Mesendoderm (in vitro differentiated cells): ENCODE results near the gene SORCS2.

Source experiments
- DNase-seq: peaks from one replicate; pipeline ENCODE4 v3.0.0; 2013
- H2AK5ac ChIP-seq: 2 replicates; pipeline ENCODE4 v1.6.1; 2013; ENCODE audit warnings: low read length, inconsistent platforms
- H2BK120ac ChIP-seq: 2 replicates; pipeline ENCODE4 v1.6.1; 2013; ENCODE audit warnings: low read depth, mild to moderate bottlenecking, low read length, moderate library complexity, mixed read lengths
- H2BK15ac ChIP-seq: replicated peaks from 2 replicates; pipeline ENCODE4 v1.6.1; 2013; ENCODE audit warnings: low read depth, mild to moderate bottlenecking, moderate library complexity
- H2BK5ac ChIP-seq: 2 replicates; pipeline ENCODE4 v1.6.1; 2013; ENCODE audit warnings: low read length, inconsistent platforms
- H3K18ac ChIP-seq: 2 replicates; pipeline ENCODE4 v1.6.1; 2013; ENCODE audit warnings: mild to moderate bottlenecking, low read length, mixed read lengths
- H3K23ac ChIP-seq: one replicate; pipeline ENCODE4 v1.6.1; 2013; ENCODE audit warnings: low read length
- H3K27ac ChIP-seq: 2 replicates; pipeline ENCODE4 v1.5.1; 2013; ENCODE audit warnings: low read depth, mild to moderate bottlenecking, inconsistent platforms, low read length, moderate library complexity
- H3K27me3 ChIP-seq: 2 replicates; pipeline ENCODE4 v1.6.1; 2013; ENCODE audit warnings: low read length, control low read depth, mild to moderate bottlenecking, inconsistent platforms; ENCODE audit not compliant: insufficient read depth, poor library complexity
- H3K36me3 ChIP-seq: 2 replicates; pipeline ENCODE4 v1.6.1; 2013; ENCODE audit warnings: low read length, inconsistent platforms; ENCODE audit not compliant: control insufficient read depth, insufficient read depth
- H3K4ac ChIP-seq: one replicate; pipeline ENCODE4 v1.6.1; 2013; ENCODE audit warnings: low read depth, mild to moderate bottlenecking, low read length, moderate library complexity
- H3K4me1 ChIP-seq: 2 replicates; pipeline ENCODE4 v1.6.1; 2013; ENCODE audit warnings: low read depth, low read length, inconsistent platforms; ENCODE audit not compliant: control insufficient read depth
- H3K4me2 ChIP-seq: 2 replicates; pipeline ENCODE4 v1.6.1; 2013; ENCODE audit warnings: low read length
- H3K4me3 ChIP-seq: 2 replicates; pipeline ENCODE4 v1.5.1; 2013; ENCODE audit warnings: mild to moderate bottlenecking, low read length
- H3K56ac ChIP-seq: one replicate; pipeline ENCODE4 v1.6.1; 2013; ENCODE audit warnings: low read length
- H3K79me1 ChIP-seq: 2 replicates; pipeline ENCODE4 v1.6.1; 2013; ENCODE audit warnings: low read length, inconsistent platforms
- H3K79me2 ChIP-seq: 2 replicates; pipeline ENCODE4 v1.6.1; 2013; ENCODE audit warnings: mild to moderate bottlenecking, low read length; ENCODE audit not compliant: control insufficient read depth, insufficient read depth
- H3K9ac ChIP-seq: 2 replicates; pipeline ENCODE4 v1.6.1; 2013; ENCODE audit warnings: low read length, inconsistent platforms
- H4K5ac ChIP-seq: one replicate; pipeline ENCODE4 v1.6.1; 2013; ENCODE audit warnings: low read length
- H4K8ac ChIP-seq: one replicate; pipeline ENCODE4 v1.6.1; 2013; ENCODE audit warnings: low read depth, mild to moderate bottlenecking, control low read depth, low read length, moderate library complexity
- WGBS: extraction: QIAGEN DNeasy Blood & Tissue Kit; methylation state at CpG from one replicate; pipeline ENCODE4 v1.1.7; 2013; ENCODE audit warnings: low lambda C conversion rate, missing lambda C conversion rate; ENCODE audit not compliant: insufficient coverage; ENCODE audit errors: extremely low coverage; 5-methylcytosine and 5-hydroxymethylcytosine counted together

SORCS2 gene

DNA sequence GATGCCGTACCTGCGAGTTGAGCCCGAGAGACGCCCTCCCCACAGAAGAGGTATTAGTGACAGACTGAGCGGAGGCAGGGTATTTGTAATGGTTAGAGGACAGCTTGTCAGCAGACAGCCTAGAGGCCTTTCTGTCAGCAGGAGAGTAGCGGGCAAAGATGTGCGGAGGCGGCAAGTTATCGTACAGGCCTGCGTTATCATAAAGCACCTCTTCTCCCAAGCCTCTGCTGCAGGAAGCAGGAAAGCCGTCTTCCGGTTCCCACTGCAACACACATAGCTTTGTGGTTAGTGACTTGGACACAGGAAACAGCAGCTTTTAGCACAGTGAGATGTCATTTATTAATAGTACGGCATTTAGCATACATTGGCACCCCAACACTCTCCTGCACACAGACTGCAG, 589.0 kb downstream of the SORCS2 start:
- Histone ChIP-seq H3K56ac (no peak overlapping the region), H4K5ac (no peak overlapping the region)

DNA sequence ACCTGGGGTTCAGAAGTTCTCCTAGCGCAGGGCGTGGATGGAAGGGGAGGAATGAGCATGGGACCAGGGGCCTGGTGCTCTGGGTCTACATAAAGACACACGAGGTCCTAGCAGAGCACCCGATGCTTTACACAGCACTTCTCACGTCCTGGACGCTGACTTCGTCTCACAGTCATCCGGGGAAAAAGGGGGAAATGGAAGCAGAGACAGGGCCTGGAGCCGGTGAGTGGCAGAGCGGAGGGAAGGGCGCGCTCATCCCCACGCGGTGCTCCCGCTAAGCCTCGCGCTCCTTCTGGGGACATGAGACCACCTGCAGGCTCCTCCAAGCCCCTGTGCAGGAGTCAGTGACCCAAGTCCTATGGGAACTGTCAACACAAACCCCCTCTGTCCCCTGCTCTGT, 589.7 kb downstream of the SORCS2 start:
- no peak overlapping the region for H2AK5ac ChIP-seq
- no peak overlapping the region for H3K4me3 ChIP-seq
- no peak overlapping the region for H3K9ac ChIP-seq
- H2BK120ac ChIP-seq, result no peak overlapping the region
- H2BK5ac ChIP-seq, result no peak overlapping the region
- H3K4me1 ChIP-seq, result no peaks in the 10 kb centered on the region
- H3K36me3 ChIP-seq, result peaks cover 7% of the 10 kb centered on the region
- H3K56ac ChIP-seq, result no peak overlapping the region
- no CpG with 5 or more reads among the region's 17 CpGs for WGBS
- no peaks in the 10 kb centered on the region for H3K27me3 ChIP-seq
- H4K5ac ChIP-seq, result no peak overlapping the region
- no peak overlapping the region for H3K18ac ChIP-seq
- H3K79me2 ChIP-seq, result no peaks in the 10 kb centered on the region
- H4K8ac ChIP-seq, result no peak overlapping the region
- DNase-seq, result no peak
- no peak overlapping the region for H3K4ac ChIP-seq
- no peak overlapping the region for H2BK15ac ChIP-seq
- no peak overlapping the region for H3K27ac ChIP-seq
- no peaks in the 10 kb centered on the region for H3K79me1 ChIP-seq
- H3K23ac ChIP-seq, result no peak overlapping the region
- no peak overlapping the region for H3K4me2 ChIP-seq

More for the DNA sequence above, 589.0 kb downstream of the SORCS2 start:
- Histone ChIP-seq H3K36me3 (peaks cover 7% of the 10 kb centered on the region), H2BK15ac (no peak overlapping the region), H2AK5ac (no peak overlapping the region), H3K27me3 (no peaks in the 10 kb centered on the region), H3K27ac (no peak overlapping the region), H2BK5ac (no peak overlapping the region), H3K9ac (no peak overlapping the region), H3K79me1 (no peaks in the 10 kb centered on the region), H3K23ac (no peak overlapping the region), H3K18ac (no peak overlapping the region), H3K79me2 (no peaks in the 10 kb centered on the region), H3K4me3 (no peak overlapping the region), H4K8ac (no peak overlapping the region), H3K4ac (no peak overlapping the region), H3K4me2 (no peak overlapping the region), H3K4me1 (no peaks in the 10 kb centered on the region), H2BK120ac (no peak overlapping the region)
- no CpG with 5 or more reads among the region's 13 CpGs for WGBS
- DNase-seq, result no peak

DNA sequence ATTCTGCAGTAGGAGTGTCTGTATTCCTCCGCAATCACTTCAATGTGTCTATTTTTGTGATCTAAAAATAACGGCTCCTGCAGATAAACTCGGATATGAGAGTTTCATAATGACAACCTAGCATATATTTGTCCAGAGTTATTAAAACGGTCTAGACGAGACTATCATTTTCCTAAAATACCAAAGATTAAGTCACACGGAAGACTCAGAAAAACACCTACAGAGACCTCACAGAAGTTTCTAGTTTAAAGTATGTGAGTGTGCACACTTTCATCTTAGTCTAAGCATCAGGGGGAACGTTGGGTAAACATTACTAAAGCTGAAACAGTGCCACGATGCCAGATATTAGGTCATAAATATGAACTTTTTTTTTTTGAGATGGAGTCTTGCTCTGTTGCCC, 590.4 kb downstream of the SORCS2 start:
- WGBS, result no CpG with 5 or more reads among the region's 8 CpGs
- Histone ChIP-seq H3K4ac (no peak overlapping the region), H2BK120ac (no peak overlapping the region), H4K8ac (no peak overlapping the region), H2BK15ac (no peak overlapping the region), H2AK5ac (no peak overlapping the region), H3K4me2 (no peak overlapping the region), H3K79me2 (no peaks in the 10 kb centered on the region), H3K4me1 (no peaks in the 10 kb centered on the region), H3K18ac (no peak overlapping the region), H3K79me1 (no peaks in the 10 kb centered on the region), H3K27ac (no peak overlapping the region), H3K36me3 (peaks cover 7% of the 10 kb centered on the region), H3K4me3 (no peak overlapping the region), H2BK5ac (no peak overlapping the region), H3K9ac (no peak overlapping the region), H3K27me3 (no peaks in the 10 kb centered on the region), H4K5ac (no peak overlapping the region), H3K56ac (no peak overlapping the region), H3K23ac (no peak overlapping the region)
- DNase-seq, result no peak

DNA sequence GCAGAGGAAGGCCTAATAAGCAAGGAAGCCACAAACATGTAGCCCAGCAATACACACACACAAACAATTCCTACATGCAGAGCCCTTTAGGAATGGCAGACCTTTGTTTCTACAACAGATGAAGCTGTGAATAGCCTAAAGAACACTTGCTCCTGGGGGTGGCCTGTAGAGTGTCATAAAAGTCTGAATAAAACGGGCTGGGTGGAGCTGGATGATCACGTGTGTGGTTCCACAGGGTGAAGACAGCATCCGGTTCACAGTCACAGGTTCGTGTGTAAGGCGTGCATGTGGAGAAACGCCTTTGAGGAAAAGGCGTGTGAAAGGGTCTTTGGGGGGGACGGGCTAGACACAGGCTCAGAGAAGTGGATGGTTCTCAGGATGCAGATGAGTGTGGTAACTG, 591.2 kb downstream of the SORCS2 start:
- Histone ChIP-seq H2BK5ac (no peak overlapping the region), H3K23ac (no peak overlapping the region), H2BK120ac (no peak overlapping the region), H3K27me3 (no peaks in the 10 kb centered on the region), H3K4me3 (no peak overlapping the region), H3K4me2 (no peak overlapping the region), H4K8ac (no peak overlapping the region), H3K79me2 (no peaks in the 10 kb centered on the region), H3K9ac (no peak overlapping the region), H3K4me1 (no peaks in the 10 kb centered on the region), H3K79me1 (no peaks in the 10 kb centered on the region), H3K56ac (no peak overlapping the region), H3K27ac (no peak overlapping the region), H3K36me3 (peaks cover 3% of the 10 kb centered on the region), H3K18ac (no peak overlapping the region), H3K4ac (no peak overlapping the region), H2BK15ac (no peak overlapping the region), H2AK5ac (no peak overlapping the region), H4K5ac (no peak overlapping the region)
- DNase-seq, result no peak
- WGBS, result no CpG with 5 or more reads among the region's 8 CpGs

DNA sequence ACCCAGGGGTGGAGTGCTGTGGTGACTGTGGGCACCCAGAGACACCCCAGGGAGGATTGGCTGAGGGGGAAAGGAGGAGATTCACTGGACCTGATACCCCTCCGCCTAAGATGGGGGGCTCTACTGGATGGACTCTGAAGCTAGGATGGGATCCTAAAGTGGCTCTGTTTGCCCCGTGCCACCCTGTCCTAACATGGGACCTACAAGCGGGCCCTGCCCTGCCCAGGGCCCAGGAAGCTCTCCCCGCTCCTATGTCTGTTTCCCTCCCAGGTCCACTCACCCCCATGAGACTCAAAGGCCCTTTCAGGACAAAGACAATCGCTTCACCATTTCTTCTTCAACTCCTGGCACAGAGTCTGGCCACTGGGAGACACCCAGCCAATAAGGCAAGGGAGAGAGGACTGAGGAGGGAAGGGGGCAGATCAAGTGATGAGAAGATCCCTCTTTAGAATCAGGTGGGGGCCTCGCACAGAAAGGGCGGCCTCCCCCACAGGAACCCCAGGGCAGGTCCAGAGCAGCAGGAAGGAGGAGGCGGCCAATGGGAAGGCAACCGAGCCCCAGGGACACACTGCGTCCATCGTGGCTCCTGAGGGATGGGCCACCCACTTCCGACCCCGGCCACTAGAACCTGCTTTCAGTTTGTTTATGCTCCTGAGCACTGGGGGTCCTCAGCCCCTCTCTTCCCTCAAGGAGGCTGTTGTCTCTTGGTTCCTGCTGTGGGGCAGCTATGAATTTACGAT, 592.0 kb downstream of the SORCS2 start:
- no peak overlapping the region for H3K27ac ChIP-seq
- no peak overlapping the region for H3K56ac ChIP-seq
- no peak overlapping the region for H2BK5ac ChIP-seq
- no CpG with 5 or more reads among the region's 14 CpGs for WGBS
- H3K4me3 ChIP-seq, result no peak overlapping the region
- H3K18ac ChIP-seq, result no peak overlapping the region
- H3K4me2 ChIP-seq, result no peak overlapping the region
- no peak overlapping the region for H2BK15ac ChIP-seq
- H2BK120ac ChIP-seq, result no peak overlapping the region
- peaks cover 3% of the 10 kb centered on the region for H3K36me3 ChIP-seq
- no peaks in the 10 kb centered on the region for H3K4me1 ChIP-seq
- no peak overlapping the region for H4K8ac ChIP-seq
- no peaks in the 10 kb centered on the region for H3K27me3 ChIP-seq
- no peaks in the 10 kb centered on the region for H3K79me2 ChIP-seq
- H3K79me1 ChIP-seq, result no peaks in the 10 kb centered on the region
- no peak for DNase-seq
- no peak overlapping the region for H3K9ac ChIP-seq
- H4K5ac ChIP-seq, result no peak overlapping the region
- H3K4ac ChIP-seq, result no peak overlapping the region
- no peak overlapping the region for H3K23ac ChIP-seq
- H2AK5ac ChIP-seq, result no peak overlapping the region

DNA sequence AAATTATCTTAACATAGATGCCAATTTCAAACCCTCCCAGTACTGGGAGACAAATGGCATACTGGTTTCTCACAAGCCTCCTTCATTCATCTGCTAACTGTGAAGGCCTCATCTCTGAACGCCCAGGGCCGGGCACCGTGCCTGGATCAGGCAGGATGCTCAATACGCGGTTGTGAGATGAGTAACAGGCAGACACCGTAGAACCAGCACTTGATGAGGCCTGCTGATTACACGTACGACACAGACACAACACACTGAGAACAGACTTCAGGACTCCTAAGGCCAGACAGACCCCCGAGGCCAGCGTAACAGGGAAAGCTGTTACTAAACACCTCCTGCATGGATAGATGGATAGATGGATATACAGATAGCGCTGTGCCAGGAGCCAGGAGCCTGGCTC, 592.7 kb downstream of the SORCS2 start:
- DNase-seq, result no peak

More for the DNA sequence above, 592.7 kb downstream of the SORCS2 start:
- no peak overlapping the region for H3K23ac ChIP-seq
- H2AK5ac ChIP-seq, result no peak overlapping the region
- no peaks in the 10 kb centered on the region for H3K27me3 ChIP-seq
- no peak overlapping the region for H2BK120ac ChIP-seq
- H3K4me1 ChIP-seq, result no peaks in the 10 kb centered on the region
- no peak overlapping the region for H4K5ac ChIP-seq
- no peak overlapping the region for H3K4me2 ChIP-seq
- no peak overlapping the region for H3K56ac ChIP-seq
- no CpG with 5 or more reads among the region's 11 CpGs for WGBS
- no peak overlapping the region for H4K8ac ChIP-seq
- no peak overlapping the region for H3K9ac ChIP-seq
- H3K4me3 ChIP-seq, result no peak overlapping the region
- H3K79me1 ChIP-seq, result no peaks in the 10 kb centered on the region
- no peak overlapping the region for H3K18ac ChIP-seq
- H3K79me2 ChIP-seq, result no peaks in the 10 kb centered on the region
- no peak overlapping the region for H2BK15ac ChIP-seq
- H3K4ac ChIP-seq, result no peak overlapping the region
- H2BK5ac ChIP-seq, result no peak overlapping the region
- H3K36me3 ChIP-seq, result peaks cover 3% of the 10 kb centered on the region
- no peak overlapping the region for H3K27ac ChIP-seq
